DMS 273 (cell line): Measurements from ENCODE around the gene PSMA2.

Experiments
- DNase-seq: peaks from one replicate; lab custom pipeline; 2025; ENCODE audit not compliant: unreplicated experiment; lab: John Stamatoyannopoulos, UW

Gene PSMA2

GRCh38 chr7:42931834-42932651 is at the start of gene PSMA2, which contains the start of gene MRPL32:
PSMA2 (minus strand) TSS chr7:42932174; CDS start chr7:42932158, 16 bp downstream.
MRPL32 (plus strand) TSS chr7:42932376; CDS start chr7:42932387, 11 bp downstream.
- peak; percentile 99 for DNase-seq

- no peak for DNase-seq
Observed at GRCh38 chr7:42981601-42982000, 49.6 kb upstream of the PSMA2 start.

GRCh38 chr7:42980514-42980913 is 48.5 kb upstream of the PSMA2 start:
- no peak for DNase-seq

DNA sequence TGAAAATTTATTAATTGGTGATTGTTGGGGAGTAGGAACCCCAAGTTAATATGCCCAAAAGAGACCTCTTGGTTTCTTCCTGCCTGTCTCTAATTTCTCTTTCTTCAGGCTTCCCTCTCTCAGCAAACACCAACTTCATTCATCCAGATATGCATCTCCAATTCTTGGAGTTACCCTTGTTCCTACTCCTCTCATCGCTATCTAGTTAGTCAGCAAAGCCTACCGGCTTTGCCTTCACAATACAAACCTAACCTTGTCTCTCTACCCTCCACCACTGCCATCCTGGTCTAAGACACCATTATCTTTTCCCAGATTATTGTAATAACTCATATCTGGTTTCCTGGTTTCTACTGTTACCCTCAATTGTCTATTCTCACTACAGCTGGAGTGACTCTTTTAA is 48.1 kb upstream of the PSMA2 start:
- no peak for DNase-seq

DNA sequence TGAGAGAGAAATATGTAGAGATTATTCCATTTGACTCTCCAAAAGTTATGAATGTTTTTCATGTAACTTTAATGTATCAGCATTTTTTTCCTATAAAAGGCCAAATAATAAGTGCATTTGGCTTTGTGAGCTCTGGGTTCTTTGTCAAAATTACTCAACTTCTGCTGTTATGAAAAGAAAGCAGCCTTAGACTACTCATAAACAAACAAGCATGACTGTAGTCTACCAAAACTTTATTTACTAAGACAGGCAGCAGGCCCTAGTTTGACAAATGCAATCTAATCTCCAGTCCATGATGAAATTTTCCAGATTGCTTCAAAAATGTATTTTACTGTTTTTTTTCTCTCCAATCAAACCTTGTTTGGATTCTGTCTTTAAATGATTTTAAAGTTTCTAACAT is 46.5 kb upstream of the PSMA2 start:
- DNase-seq, result no peak

DNA sequence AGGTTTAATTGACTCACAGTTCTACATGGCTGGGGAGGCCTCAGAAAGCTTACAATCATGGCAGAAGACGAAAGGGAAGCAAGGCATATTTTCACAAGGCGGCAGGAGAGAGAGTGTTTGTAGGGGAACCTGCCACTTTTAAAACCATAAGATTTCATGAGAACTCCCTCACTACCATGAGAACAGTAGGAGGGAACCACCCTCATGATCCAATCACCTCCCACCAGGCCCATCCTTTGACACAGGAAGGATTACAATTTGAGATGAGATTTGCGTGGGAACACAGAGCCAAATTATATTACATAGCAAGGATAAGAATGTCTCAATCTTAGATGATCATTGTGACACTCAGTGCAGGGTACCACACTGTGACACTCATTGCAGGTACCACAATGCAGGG is 44.4 kb upstream of the PSMA2 start:
- DNase-seq, result no peak

DNA sequence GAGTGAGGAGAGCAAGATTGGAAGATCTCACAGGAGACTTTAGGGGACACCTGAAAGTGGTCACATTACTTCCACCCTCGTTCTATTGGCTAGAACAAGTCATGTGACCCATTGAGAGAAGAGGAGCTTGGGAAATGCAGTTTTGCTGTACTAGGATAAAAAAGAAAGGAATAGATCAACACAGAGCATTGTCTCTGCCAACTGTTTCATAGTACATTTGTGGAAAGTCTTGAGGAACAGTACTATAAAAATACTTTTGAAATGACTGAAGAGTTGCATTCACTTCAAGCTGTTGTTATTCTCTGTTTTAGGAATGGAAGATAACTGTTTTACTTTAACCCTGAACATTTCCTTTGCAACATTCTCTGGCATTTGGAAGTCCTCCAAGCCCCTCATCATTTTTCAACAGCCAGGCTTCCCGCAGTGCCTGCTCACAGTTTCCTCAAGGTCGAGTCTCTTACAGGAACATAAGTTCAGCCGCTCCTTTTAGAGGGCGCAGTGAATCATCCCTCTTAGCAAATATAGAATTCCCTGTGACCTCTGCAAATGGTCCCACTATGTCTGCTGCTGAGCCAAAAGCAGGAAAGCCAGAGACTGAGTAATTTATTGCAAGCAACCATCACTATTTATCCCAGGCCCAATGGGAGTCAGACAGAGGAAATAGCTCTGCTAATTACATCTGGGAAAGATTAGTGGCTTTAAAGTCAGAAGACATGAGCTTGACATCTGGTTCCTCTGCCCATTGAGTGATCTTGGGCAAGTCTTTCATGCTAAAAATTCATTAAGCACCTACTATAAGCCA is 40.9 kb upstream of the PSMA2 start:
- no peak for DNase-seq

DNA sequence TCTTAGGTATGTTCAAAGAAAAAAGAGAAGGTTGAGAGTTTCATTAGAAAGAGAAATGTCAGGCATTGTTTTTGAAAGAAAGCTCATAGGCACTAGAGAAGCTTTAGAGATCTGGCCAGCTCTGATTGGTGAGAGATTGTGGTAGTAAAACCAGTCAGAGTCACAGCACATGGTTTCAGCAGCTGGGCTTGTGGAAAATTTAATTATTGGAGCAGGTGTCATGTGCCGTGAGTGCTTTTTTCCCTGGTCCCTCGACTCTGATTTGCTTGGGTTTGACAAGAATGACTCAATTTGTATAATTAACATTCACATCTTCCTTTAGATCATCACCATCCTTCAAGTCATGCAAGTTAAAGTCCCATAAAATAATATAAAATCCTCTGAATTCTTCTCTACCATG is 35.4 kb upstream of the PSMA2 start:
- no peak for DNase-seq

DNA sequence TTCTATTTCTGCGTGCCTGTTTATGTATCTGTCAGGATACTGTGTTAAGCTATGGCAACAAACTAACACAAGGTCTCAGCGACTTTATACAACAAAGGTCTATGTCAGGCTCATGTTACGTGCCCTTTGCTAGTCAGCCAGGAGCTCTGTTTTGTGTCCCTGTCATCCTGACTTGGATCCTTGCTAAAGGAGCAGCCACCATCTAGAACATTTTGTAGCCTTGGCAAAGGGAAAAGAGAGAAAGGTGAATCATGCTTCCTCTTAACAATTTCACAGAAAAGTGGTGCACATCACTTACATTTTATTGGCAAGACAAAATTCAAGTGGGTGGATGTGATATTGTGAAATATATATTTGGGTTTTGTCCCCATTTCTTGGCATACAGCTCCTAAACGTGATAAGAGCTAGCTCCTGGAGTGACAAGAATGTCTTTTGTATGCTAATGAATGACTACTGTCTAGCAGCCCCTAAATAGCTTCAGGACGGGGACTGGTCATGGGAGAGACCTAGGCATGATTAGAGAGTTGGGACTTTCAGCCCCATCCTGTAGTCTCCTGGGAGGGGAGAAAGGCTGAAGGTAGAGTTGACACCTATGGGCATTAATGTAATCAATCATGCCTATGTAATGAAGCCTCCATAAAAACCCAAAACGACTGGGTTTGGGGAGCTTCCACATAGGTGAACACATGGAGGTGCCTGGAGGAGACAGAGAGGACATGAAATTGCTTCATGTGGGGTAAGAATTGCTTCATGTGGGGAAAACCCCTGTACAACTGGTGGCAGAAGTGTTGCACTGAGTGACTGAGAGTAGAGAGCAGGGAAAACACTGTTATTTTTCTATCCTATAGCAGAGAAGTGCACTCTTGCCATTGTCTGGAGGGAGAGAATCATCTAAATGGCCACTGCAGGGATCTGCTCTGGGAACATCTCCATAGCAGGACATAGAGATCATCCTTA is 33.2 kb upstream of the PSMA2 start:
- DNase-seq, result no peak

DNA sequence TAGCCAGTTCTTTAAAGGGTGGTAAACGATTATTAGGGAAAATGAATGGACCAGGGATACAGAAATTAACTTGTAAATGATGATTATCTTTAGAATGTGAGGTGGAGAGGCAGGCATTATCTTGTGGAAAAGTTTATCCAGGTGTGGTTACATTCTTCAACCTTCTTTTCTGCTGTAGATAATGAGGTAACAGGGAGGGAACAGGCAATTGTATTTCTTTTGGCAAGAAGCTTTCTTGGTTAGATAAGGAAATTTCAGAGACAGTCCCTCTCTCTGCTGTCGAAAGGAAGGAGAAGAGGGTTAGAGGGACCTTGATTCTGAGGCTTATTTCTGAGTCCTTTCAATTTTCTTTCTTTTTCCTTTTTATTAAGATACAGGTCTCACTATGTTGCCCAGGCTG is 32.3 kb upstream of the PSMA2 start:
- no peak for DNase-seq

- DNase-seq, result no peak
Observed at GRCh38 chr7:42961170-42961569, 29.2 kb upstream of the PSMA2 start.

DNA sequence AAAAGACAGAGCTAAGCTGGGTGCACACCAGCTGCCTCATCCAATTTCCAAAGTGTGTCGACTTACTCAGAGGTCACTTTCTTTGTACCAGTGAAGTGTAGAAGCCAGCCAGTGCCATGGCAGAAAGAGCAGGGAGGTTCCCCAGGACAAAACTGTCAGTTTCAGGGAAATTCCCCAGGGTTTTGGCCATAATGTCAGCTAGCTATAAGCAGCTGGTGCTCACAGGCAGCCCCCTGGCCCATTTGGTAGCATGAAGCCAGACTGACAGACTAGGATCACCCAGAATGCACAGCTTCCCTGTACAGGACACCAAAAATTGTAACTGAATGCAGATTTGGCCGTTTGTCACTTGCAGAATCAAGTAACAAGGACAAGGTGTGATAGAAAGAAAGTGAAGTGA is 28.8 kb upstream of the PSMA2 start:
- DNase-seq, result no peak

- no peak for DNase-seq
Observed at GRCh38 chr7:42959549-42959948, 27.6 kb upstream of the PSMA2 start.

DNA sequence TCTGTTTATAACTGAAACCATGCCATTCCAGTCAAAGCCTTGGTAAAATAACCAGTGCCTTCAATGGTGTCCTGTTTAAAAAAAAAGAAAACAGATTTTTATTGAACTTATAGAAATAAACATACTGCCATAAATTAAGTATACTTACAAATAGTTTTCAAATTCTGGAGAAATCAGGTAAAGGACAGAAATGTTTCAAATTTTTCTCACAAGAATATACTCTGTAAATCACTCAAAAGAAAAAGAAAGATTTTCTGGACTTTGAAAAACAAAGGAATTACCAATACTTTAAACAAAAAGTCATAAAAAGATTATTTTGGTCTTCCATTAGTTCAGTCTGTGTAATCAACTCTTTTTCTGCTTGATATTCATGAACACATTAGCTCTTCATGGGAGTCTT is 24.1 kb upstream of the PSMA2 start:
- no peak for DNase-seq

DNA sequence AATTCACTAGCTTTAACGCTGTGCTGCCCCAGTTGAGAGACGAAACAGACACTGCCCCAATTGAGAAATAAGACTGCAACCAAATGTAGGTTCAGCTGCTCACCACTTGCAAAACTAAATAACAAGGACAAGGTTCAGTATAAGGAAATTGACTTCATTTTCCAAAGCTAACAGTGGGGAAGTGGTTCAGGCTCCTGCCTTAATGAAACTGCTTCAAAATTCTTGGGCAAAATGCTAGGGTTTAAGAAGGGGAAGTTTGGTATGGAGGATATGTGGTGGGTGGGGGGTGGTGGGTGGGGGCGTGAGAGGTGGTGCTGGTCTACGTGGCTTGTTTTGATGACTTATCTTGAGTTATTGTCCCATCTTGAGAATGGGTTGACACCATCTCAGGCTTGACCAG is 22.0 kb upstream of the PSMA2 start:
- no peak for DNase-seq

- no peak for DNase-seq
Observed at GRCh38 chr7:42952328-42952727, 20.4 kb upstream of the PSMA2 start.

- no peak for DNase-seq
Observed at GRCh38 chr7:42950417-42950816, 18.4 kb upstream of the PSMA2 start.

- DNase-seq, result no peak
Observed at GRCh38 chr7:42947521-42947920, 15.5 kb upstream of the PSMA2 start.

DNA sequence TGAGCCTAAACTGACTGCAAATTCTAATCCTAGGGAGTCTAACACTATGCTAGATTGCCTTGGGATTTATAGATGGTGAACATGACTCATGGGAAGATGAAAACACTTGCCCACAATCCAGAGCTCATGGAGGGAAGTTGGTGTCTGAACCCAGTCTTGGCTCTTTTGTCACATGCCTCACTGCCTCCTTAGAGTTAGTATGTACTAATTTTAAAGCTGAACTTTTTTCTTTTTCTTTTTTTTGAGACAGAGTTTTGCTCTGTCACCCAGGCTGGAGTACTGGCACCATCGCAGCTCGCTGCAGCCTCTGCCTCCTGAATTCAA is 14.6 kb upstream of the PSMA2 start:
- DNase-seq, result no peak

DNA sequence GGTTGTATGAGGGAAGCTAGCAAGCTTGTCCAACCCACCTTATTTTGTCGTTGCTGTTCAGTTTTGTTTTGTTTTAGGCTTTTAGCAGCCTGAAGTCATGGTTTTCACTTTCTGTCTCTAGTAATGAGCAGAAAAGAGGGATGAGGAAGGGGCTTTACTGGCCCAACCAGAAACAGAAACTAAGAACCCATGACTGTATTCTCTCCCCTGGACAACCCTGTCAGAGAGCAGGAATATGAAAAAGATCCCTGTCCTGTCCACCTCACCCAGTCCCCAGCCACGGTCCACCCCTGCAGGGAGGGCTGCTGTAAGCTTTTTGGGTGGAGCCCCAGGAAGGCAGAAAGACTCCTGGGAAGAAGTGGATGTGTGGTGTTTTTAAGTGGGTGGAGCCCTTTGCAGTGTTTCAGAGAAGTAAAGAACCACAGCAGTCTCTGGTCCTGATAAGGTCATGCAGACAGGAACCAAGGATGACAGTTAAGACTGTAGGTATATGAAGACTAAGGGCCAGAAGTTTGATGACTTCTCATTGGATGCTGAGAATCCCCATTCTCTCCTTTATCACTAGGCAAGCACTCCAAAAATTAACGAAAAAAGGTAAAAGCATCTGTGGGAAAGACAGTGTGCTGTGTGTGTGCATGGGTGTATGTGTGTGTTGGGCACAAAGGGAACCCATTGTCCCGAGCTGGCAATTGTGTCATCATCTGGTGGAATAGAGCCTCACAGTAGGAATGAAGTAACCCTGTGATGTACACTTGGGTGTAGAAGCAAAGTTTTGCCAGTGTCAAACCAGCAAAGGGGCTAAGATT is 14.1 kb upstream of the PSMA2 start:
- no peak for DNase-seq
